Tibial artery (tissue), 4 donors: Measurements from ENCODE around the gene MSS51.

ENCODE experiments used
- DNase-seq, 2 donors: peaks; one replicate each; pipeline ENCODE4 v3.0.0-alpha.2; 2019
- H3K27ac ChIP-seq, 2 donors: fragments of 200-600 bp; sonication (generic) in 1 of 2; 1 replicate in 1 of 2; 2 replicates in 1 of 2; pipeline ENCODE4 v1.5.1; 2018 to 2019; ENCODE audit warnings: mild to moderate bottlenecking in 1 of 2
- H3K27me3 ChIP-seq, 2 donors: fragments of 200-600 bp; sonication (generic) in 1 of 2; one replicate each; pipeline versions ENCODE4 v1.5.1 to v1.6.0; 2016 to 2019
- H3K36me3 ChIP-seq, 3 donors: fragments of 200-600 bp; sonication (generic) in 2 of 3; one replicate each; pipeline ENCODE4 v1.5.1; 2016 to 2019; ENCODE audit warnings: mild to moderate bottlenecking in 2 of 3
- H3K4me1 ChIP-seq, 4 donors: fragments of 200-600 bp; sonication (generic) in 2 of 4; 1 replicate in 3 of 4; 2 replicates in 1 of 4; pipeline ENCODE4 v1.5.1; 2016 to 2019
- H3K4me3 ChIP-seq, 2 donors: fragments of 200-600 bp; sonication (generic) in 1 of 2; 1 replicate in 1 of 2; 2 replicates in 1 of 2; pipeline ENCODE4 v1.5.1; 2018 to 2019; ENCODE audit warnings: mild to moderate bottlenecking in 2 of 2
- H3K9me3 ChIP-seq, 3 donors: fragments of 200-600 bp; sonication (generic) in 1 of 3; one replicate each; pipeline ENCODE4 v1.5.1; 2016 to 2019
- CTCF ChIP-seq, 2 experiments: fragments of 200-600 bp in 1 of 2; fragments of 450-650 bp in 1 of 2; IDR thresholded peaks; one replicate each; pipeline ENCODE4 v1.5.1; 2017 to 2019; ENCODE audit warnings: antibody characterized with exemption in 2 of 2, mild to moderate bottlenecking in 1 of 2, moderate library complexity in 1 of 2
- intact Hi-C: fragments of 100-400 bp; cut with DNase I; formaldehyde crosslinking; loops from one replicate; pipeline ENCODE4 v1.15.0; 2023; ENCODE audit warnings: low total_unique reads

MSS51 gene

GRCh38 chr10:73376679-73377078 lies 56.7 kb downstream of the MSS51 start:
- intact Hi-C loops = no loop called here
- H3K4me3 ChIP-seq = no peak overlapping the region
- no peak for DNase-seq

More at GRCh38 chr10:73376679-73377078, 56.7 kb downstream of the MSS51 start:
- Histone ChIP-seq H3K36me3 (peaks cover 61 to 83% (median 81%) of the 10 kb centered on the region in 3 donors), H3K27me3 (no peaks in the 10 kb centered on the region), H3K9me3 (no peaks in the 10 kb centered on the region), H3K27ac (no peak overlapping the region), H3K4me1 (no peaks in the 10 kb centered on the region)
- TF ChIP-seq CTCF (IDR thresholded peaks at IDR 0.05) = no peak
